GM21381 (cell line): ENCODE data around the gene USP48.
"Not testable (repeated sequence)": the region's sequence is repeated elsewhere in the genome, so short reads cannot be mapped to it uniquely, and the experiment has no call there.

Source experiments
- ATAC-seq: cut with Tn5 transposase; IDR thresholded peaks from one replicate; pipeline ENCODE4 v1.9.1; 2021; ENCODE audit warnings: mild to moderate bottlenecking, moderate library complexity; ENCODE audit not compliant: unreplicated experiment

USP48 gene

DNA sequence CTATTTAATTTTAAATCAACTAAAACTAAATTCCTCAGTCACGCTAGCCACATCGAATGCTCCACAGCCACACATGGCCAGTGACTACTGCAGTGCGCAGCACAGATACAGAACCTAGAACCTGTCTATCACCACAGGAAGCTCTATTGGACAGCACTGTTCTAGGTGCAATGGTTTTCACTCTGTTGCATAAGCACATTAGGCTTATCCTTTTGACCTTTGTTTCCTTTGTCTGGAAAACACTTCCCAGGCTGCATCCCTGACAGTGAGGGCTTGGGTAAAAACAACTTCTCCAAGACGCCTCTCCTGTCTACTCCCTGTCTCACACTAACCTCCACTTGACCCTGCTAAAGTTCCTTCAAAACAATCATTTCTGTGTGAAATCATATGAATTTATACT lies 80.2 kb downstream of the USP48 start:
- no peak for ATAC-seq

- ATAC-seq, result no peak
Observed at GRCh38 chr1:21701401-21701800, 81.5 kb downstream of the USP48 start.

DNA sequence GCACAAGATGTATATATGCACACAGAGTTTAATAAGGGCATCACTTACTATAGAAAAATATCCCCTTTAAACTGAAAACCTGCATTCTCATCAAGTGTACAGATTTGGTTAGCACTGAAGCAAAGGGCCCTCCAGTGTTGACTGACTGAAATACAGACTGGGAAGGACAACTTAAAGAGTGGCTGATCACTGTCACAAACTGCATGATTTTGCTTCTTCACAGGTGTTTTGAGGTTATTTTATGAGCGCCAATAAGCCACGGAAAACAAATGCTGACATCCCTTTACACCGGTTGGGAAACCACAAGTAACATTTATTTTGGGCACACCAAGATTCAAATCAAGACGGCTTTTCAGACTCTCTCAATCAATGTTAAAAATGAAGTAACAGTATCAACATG lies 82.9 kb downstream of the USP48 start:
- no peak for ATAC-seq

- no peak for ATAC-seq
Observed at GRCh38 chr1:21696931-21697330, 86.0 kb downstream of the USP48 start.

DNA sequence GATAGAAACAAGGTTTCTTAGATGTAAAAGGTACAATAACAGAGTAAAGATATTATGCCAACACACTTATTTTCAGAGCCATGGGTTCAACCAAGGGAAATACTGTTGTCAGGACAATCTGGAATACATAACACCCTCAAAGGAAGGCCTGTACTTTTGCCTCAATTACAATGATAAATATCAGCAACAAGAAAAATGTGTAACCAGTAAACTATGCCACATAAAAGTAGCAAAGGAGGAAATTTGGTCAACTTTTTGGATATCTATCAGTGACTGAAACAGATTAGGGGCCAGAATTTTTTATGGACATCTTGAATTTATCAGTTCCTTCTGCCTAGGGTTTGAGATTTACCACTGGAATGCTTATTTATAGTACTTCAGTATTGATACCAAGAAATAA lies 89.2 kb downstream of the USP48 start:
- no peak for ATAC-seq

- no peak for ATAC-seq
Observed at GRCh38 chr1:21691739-21692138, 91.2 kb downstream of the USP48 start.

- ATAC-seq, result no peak
Observed at GRCh38 chr1:21689661-21690372, 93.1 kb downstream of the USP48 start.

- no peak for ATAC-seq
Observed at GRCh38 chr1:21687081-21687529, 95.8 kb downstream of the USP48 start.

DNA sequence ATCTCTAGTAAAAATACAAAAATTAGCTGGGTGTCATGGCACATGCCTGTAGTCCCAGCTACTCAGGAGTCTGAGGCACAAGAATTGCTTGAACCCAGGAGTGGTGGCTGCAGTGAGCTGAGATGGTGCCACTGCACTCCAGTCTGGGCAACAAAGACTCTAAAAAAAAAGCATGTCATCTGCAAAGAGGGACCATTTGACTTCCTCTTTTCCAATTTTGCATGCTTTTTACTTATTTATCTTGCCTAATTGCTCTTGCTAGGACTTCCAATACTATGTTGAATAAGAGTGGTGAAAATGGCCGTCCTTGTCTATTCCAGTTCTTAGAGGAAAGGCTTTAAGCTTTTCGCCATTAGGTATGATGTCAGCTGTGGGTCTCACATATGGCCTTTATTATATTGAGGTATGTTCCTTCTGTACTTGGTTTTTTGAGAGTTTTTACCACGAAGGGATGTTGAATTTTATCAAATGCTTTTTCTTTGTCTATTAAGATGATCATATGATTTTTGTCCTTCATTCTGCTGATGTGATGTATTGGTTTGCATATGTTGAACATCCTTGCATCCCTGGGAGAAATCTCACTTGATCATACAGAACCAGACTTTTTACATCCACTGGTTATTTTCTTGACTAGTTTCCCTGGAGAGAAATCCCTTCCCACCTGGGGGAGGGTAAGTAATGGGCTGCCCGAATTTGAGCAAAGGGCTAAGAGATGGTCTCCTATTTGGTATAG lies 96.8 kb downstream of the USP48 start:
- no peak for ATAC-seq

DNA sequence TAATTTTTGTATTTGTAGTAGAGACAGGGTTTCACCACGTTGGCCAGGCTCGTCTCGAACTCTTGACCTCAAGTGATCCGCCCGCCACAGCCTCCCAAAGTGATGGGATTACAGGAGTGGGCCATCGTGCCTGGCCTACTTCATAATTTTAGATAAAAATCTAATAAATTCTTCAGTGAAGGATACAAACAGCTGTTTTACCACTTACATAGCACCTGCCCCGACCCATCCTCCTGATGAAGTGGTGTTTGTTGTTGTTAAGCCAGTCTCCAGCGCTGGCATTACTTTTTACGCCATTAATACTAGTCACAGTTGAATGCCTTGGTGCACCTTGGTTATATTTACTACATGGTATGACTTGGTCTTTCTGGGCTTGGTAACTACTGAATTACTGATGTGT lies 101.5 kb downstream of the USP48 start:
- ATAC-seq, result no peak

DNA sequence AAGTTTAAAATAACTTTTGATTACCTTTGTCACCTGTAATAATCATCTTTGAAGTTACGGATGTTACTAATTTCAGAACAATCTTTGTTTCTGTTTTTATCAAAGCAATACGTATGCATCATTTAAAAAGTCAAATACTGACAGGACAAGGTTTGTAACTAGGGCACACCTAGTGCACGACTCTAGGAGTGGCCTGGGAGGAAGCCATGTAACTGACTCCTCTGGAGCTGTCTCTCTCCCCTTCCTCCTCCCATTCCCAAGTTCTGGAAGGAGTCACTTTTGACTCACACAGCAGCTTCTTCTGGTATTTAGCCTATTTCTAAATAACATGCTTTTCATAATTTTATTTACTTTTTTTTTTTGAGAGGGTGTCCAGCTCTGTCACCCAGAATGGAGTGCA lies 102.0 kb downstream of the USP48 start:
- ATAC-seq, result no peak

DNA sequence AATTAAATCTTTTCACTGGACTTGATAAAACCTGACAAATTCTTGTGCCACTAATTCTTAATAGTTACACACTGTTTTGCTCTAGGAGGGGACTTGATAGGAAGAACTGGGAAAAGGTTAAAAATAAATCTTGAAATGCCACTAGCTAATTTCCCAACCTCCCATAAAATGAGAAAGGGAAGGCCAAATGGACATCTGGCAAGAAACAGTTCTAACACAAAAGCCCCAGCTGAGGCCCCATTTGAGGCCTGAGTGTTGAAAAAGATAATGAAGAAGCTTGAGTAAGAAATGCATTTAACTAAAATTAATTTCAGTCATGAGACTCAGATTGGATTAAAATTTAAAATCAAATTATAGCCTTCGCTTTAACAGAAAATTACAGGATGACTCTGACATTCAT lies 102.6 kb downstream of the USP48 start:
- ATAC-seq, result no peak

DNA sequence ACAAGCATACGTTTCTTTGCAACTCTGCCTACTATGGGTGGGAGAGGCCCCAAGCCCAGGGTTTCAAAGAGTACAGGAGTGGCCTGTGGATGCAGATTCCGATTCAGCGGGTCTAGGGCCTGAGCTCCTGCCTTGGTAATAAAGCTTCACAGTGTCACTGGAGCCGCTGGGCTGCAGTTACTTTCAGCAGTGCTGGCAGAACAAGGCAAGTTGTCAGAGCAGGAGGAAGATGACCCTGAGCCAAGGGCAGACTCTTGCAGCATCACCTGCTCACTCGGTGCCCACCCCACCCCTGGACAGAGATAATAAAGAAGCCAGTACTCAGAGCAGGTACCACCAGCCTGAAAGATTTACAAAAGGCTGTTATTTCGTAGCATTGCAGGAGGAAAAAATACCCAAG lies 105.8 kb downstream of the USP48 start:
- ATAC-seq, result no peak

GRCh38 chr1:21674957-21675356 lies 108.0 kb downstream of the USP48 start:
- ATAC-seq, result no peak

- ATAC-seq, result not testable (repeated sequence)
Observed at GRCh38 chr1:21673853-21674252, 109.1 kb downstream of the USP48 start.

GRCh38 chr1:21673277-21673780 lies 109.6 kb downstream of the USP48 start:
- ATAC-seq, result no peak

GRCh38 chr1:21672478-21673276 lies 110.3 kb downstream of the USP48 start:
- no peak for ATAC-seq

- no peak for ATAC-seq
Observed at GRCh38 chr1:21671915-21672314, 111.0 kb downstream of the USP48 start.

GRCh38 chr1:21670956-21671902 lies 111.7 kb downstream of the USP48 start:
- no peak for ATAC-seq
